NCI-H2196 (cell line): ENCODE data around the gene DUSP16.
A peak's percentile ranks its signal among the peaks of the same experiment; 100 is the strongest.

Source experiments
- DNase-seq: peaks from one replicate; lab custom pipeline; 2025; ENCODE audit not compliant: unreplicated experiment; lab: John Stamatoyannopoulos, UW

The DUSP16 gene

DNA sequence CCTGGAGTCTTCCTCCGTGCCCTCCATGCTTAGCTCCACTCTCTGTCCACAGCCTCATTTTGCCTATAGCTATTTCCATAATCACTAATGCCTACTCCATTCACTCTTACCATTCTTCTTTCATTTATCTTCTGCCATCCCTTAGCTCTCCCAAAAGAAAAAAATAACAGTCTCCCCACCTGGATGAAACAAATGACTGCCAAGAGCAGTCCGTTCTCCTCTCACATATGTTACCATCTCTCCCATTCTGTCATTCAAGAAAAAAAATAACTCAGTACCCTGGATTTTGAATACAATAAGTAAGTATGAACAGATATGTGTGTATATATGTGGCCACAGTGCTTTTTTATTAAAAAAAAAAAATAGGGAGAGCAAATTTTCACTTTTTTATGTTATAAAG lies 13.2 kb downstream of the DUSP16 start:
- DNase-seq = no peak

- no peak for DNase-seq
Observed at GRCh38 chr12:12548713-12549112, 13.9 kb downstream of the DUSP16 start.

GRCh38 chr12:12546314-12546772 lies 16.3 kb downstream of the DUSP16 start:
- DNase-seq = no peak

- no peak for DNase-seq
Observed at GRCh38 chr12:12543959-12544358, 18.7 kb downstream of the DUSP16 start.

DNA sequence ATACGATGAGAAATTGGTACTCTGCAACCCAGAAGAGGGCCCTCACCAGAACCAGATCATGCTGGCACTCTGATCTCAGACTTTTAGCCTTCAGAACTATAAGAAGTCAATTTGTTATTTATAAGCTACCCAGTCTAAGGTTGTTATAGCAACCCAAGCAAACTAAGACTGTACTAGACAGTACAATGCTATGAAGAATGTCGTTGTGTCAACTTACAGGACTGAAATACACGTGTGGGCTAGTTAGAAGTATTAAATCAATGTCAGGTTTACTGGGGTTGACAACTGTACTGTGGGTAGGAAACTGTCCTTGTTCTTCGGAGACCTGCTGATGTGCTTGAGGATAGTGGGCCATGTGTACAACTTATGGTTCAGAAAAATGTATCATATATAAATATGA lies 19.7 kb downstream of the DUSP16 start:
- no peak for DNase-seq

- no peak for DNase-seq
Observed at GRCh38 chr12:12542286-12542685, 20.4 kb downstream of the DUSP16 start.

DNA sequence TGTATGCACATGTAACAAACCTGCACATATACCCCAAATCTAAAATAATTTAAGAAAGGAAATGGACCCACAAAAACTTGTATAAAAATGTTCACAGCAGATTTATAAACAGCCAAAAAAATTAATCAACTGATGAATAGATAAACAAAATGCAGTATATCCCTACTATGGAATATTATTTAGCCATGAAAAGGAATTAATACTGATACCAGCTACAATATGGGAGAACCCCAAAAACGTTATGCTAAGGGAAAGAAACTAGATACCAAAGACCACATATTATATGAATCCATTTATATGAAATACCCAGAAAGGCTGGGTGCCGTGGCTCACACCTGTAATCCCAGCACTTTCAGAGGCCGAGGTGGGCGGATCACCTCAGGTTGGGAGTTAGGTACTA lies 20.9 kb downstream of the DUSP16 start:
- DNase-seq = no peak

DNA sequence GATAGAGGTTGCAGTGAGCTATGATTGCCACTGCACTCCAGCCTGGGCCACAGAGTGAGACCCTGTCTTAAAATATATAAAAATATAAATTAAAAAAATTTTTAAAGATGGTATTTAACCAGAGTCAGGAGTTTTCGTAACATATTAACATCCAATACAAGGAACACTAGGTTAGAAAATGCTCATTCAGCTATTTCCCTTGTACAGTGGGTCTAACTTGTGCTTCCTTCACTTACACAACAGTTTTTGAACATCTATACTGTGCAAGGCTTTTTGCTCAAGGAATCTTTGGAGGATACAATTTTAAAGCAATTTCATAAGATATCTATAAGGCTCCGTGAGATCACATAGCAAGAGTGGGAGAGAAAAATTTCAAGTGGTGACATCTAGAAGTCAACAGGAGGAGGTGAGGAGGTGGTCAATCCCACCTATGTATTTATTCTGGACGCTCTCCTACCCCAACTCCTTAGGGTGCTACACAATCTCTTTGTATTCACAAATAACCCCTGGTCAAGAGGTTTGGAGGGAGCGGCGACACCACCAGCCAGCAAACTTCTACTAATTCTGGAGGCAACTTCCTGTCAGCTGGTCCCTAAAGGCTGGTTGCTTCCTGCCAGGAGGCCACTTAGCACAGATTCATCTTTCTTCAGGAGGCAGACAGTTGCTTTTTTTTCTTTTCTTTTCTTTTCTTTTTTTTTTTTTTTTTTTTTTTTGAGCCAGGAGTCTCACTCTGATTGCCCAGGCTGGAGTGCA lies 22.2 kb downstream of the DUSP16 start:
- no peak for DNase-seq

DNA sequence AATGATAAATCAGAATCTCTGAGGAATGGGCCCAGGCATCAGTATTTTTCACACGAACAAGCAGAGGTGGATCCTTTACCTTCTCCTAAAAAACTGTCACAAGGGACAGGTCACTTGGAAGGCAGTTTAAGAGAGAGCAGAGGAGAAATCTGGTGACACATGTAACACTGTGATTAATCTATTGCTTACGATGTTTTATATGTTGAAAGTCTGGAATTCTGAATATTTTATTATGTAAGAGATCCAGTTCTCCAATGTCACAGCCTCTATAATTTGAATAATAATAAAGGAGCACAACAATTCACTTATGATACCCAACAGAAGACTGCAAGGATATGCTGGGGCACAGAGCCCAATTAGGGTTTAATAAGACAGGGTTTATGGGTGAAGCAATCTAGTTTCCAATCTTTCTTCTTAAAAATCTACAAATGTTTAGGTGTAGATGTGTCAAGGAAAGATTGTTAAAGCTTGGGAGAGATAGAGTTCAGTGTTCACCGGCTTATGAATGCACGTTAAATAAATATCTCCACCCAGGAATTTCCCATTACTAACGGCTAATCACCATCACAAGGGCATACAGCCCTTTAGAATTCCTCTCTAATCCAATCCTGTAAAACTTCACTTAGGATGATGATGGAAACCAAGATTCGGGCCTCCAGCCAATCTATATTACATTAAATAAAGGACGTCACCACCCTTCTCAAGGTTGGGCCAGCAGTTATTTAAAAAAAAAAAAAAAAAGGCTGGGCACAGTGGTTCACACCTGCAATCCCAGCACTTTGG lies 23.4 kb downstream of the DUSP16 start:
- no peak for DNase-seq

DNA sequence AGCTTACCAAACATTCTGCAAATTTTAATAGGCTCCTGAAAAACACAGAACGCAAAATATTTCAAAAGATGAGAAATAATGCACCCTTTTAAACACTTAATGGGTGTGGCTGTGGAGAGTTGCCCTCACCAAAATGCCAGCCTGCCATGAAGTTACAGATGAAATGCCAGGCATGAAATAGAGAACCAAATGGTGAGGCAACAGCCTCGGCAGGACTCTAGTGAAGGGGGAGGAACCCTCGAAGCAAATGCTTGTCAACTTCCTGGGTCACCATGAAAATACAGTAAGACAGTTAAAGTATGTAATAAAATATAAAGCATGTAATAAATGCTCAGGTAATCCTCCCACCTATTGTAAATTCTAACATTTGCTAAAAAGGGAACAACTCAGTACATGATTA lies 24.1 kb downstream of the DUSP16 start:
- no peak for DNase-seq

DNA sequence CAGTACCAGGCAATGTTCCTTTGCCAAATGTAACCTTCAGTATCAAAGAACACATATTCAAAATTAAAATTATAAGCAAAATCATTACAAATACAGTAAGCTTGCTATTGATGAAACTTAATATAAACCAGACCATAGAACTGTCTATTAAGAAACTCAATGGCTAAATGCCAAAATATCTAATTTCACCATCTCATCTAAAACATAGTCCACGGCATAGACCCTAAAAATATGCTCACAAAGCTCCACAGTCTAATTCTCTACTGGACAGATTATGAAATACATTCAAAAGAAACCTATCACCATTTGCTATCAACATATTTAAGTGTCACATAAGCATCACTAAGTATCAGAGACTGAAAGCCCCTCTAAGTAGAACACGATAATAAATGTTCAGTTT lies 25.2 kb downstream of the DUSP16 start:
- DNase-seq = no peak

GRCh38 chr12:12534975-12535374 lies 27.7 kb downstream of the DUSP16 start:
- DNase-seq = no peak

GRCh38 chr12:12534166-12534866 lies 28.3 kb downstream of the DUSP16 start:
- no peak for DNase-seq

DNA sequence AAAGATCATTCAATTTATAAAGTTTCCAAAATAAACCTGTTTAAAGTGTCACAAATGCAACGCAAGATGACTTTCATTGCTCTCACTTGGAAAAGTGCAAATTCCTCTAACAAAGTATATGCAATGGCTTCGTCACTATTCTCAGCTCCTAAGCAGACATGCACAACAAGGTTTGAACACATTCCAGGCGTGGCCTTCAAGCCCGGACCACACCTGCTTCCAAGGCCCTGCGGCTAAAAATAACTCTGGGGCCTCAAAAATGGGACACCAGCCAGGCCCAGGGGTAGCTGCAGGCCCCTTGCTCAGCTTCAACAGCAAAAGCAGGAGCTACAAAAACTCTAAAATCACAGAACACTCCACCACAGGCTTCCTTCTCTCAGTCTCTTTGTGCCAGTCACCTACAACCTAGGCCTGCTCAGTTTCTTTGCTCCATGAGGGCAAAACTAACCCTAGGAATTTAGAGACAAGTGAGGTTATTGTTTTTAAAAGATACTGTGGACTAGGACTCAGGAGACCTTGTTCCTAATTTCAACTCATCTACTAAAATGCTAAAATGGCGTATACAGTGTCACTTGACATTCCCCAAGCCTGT lies 29.3 kb downstream of the DUSP16 start:
- DNase-seq = no peak

GRCh38 chr12:12531194-12531593 lies 31.5 kb downstream of the DUSP16 start:
- DNase-seq = no peak

- DNase-seq = no peak
Observed at GRCh38 chr12:12529783-12530421, 32.8 kb downstream of the DUSP16 start.

DNA sequence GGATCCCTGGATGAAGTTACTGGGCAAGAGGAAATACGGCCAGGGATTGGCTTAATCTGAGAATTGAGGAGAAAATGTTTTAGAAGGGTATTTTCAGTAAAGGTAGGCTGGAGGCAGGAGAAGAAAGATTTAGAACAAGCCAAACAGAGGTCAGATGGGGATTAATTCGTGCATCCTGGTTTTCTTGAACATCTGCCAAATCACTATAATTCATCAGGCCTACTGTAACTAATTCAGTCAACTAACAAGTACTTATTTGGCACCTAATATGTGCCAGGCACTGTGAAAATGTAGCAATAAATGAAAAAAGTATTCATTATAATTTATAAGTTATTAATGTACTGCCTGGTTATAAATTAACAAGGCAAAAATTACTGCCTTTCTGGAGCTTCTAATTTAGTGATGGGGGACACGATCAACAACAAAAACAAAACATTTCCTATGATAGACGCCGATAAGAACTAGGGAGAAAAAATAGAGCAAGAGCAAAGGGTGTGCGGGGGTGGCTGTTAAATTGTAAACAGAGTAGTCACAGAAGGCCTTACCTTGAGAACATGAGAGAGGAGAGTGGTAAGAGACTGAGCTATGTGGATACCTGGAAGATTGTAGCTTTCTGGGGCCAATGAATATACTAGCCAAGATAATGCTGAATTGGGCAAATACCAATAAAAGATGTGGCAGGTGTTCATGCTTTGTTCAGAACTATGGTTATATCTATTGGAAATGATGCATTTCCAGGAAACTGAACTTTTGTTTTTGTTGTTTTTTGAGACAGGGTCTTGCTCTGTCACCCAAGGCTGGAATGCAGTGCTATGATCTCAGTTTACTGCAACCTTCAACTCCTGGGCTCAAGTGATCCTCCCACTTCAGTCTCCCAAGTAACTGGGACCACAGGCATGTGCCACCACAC lies 34.0 kb downstream of the DUSP16 start:
- no peak for DNase-seq

DNA sequence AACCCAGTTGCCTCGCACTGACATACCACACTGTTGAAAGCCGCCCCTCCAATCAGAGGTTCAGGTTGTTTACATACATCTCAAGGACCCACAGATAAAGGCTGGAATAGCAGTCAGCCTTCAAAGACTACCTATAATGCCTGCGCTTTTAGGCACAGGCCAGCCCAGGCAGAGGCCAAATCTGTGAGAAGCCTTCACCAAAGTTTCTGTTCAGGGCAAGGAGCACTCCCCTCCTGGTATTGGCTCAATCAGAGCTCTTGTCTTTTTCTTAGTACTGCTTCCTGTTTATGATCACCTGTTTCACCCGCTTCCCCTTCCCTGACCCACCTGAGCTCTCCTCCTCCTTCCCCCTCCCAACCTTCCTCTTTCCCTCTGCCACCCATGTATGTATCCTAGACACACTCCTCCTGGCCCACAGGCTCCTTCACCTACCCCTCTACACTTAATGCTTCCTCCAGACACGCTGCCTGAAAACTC lies 34.8 kb downstream of the DUSP16 start:
- no peak for DNase-seq

GRCh38 chr12:12524128-12524527 lies 38.5 kb downstream of the DUSP16 start:
- no peak for DNase-seq

DNA sequence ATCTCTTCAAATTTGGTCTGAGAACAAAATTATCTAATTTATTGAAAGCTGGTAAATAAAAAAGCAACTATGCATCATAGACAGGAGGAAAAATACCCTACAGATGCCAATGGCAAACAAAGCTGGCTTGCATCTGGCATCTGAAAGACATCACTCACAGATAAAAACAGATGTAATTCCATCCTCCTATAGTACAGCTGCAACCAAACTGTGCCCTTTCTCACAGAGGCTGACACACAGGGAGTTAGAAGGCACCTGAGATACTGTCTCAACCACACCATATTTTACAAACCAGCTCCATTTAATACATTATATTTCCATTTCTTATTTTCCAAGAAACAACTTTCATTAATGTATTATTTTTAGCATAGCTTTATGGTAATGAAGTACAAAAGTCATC lies 39.4 kb downstream of the DUSP16 start:
- peak; percentile 8 for DNase-seq
